BJ (cell line): ENCODE data around the gene ANKRD1. TPM values are rescaled to one million over a fixed set of nuclear protein-coding genes. Genes with fewer than 3 reads are reported as not detected.

Experiments used
- CTCF ChIA-PET: fragments of 350-600 bp; formaldehyde crosslinking; extraction: SDS; loops from one replicate; lab custom pipeline; 2021; ENCODE audit warnings: antibody characterized with exemption, inconsistent platforms; lab: Yijun Ruan, JAX
- POLR2A ChIA-PET: fragments of 300-600 bp; sonication (Branson Sonifier 250); formaldehyde crosslinking; extraction: SDS; loops from one replicate; lab custom pipeline; 2021; ENCODE audit warnings: antibody characterized with exemption; lab: Charles Lee
- DNase-seq: peaks from one replicate; pipeline ENCODE4 v3.0.0-alpha.2; 2011; ENCODE audit warnings: low read depth
- H3K27me3 ChIP-seq: 2 replicates; pipeline ENCODE4 v1.6.0; 2011; ENCODE audit warnings: low read length; ENCODE audit not compliant: control insufficient read depth, insufficient read depth
- H3K36me3 ChIP-seq: 2 replicates; pipeline ENCODE4 v1.5.1; 2011; ENCODE audit warnings: low read length; ENCODE audit not compliant: control insufficient read depth, insufficient read depth
- H3K4me3 ChIP-seq: 2 replicates; pipeline ENCODE4 v1.5.1; 2011; ENCODE audit warnings: low read depth, mild to moderate bottlenecking, control low read depth, low read length
- polyA plus RNA-seq: library from polyadenylated mRNA; depleted of rRNA; stranded (reverse); fragments of >200 nt; gene quantifications from 2 replicates; pipeline ENCODE4 v1.2.3, GENCODE V29; 2011
- TF ChIP-seq, protein P1 (sequence below): IDR thresholded peaks from 2 replicates; pipeline ENCODE4 v1.5.1; 2011; ENCODE audit warnings: low read depth, mild to moderate bottlenecking, control low read depth, inconsistent platforms, low read length, moderate library complexity; ENCODE audit not compliant: insufficient read depth

Gene ANKRD1
- polyA plus RNA-seq, 1 experiment: 2.2 TPM

GRCh38 chr10:90893190-90893589, 27.7 kb downstream of the ANKRD1 start:
- no peak for DNase-seq
- H3K27me3 ChIP-seq: no peaks in the 10 kb centered on the region
- TF ChIP-seq, protein P1, sequence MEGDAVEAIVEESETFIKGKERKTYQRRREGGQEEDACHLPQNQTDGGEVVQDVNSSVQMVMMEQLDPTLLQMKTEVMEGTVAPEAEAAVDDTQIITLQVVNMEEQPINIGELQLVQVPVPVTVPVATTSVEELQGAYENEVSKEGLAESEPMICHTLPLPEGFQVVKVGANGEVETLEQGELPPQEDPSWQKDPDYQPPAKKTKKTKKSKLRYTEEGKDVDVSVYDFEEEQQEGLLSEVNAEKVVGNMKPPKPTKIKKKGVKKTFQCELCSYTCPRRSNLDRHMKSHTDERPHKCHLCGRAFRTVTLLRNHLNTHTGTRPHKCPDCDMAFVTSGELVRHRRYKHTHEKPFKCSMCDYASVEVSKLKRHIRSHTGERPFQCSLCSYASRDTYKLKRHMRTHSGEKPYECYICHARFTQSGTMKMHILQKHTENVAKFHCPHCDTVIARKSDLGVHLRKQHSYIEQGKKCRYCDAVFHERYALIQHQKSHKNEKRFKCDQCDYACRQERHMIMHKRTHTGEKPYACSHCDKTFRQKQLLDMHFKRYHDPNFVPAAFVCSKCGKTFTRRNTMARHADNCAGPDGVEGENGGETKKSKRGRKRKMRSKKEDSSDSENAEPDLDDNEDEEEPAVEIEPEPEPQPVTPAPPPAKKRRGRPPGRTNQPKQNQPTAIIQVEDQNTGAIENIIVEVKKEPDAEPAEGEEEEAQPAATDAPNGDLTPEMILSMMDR: no peak
- no peak overlapping the region for H3K4me3 ChIP-seq
- ChIA-PET POLR2A (no interaction called here), CTCF (interaction anchor here (2.1 kb wide), 1 partner anchor 17 kb away, joined by 5 read pairs; no protein-coding TSS in a partner anchor)
- 0 out of 2 replicates have a peak, but pooled peaks cover 2% of the 10 kb centered on the region for H3K36me3 ChIP-seq

GRCh38 chr10:90890347-90890746, 30.5 kb downstream of the ANKRD1 start:
- TF ChIP-seq, protein P1: no peak
- ChIA-PET CTCF (interaction anchor here (1.4 to 2.8 kb wide), 2 partner anchors 19 to 21 kb away, joined by 4 to 13 read pairs; no protein-coding TSS in a partner anchor), POLR2A (no interaction called here)
- Histone ChIP-seq H3K27me3 (no peaks in the 10 kb centered on the region), H3K36me3 (0 out of 2 replicates have a peak, but pooled peaks cover 3% of the 10 kb centered on the region), H3K4me3 (no peak overlapping the region)
- no peak for DNase-seq

GRCh38 chr10:90889636-90890035, 31.3 kb downstream of the ANKRD1 start:
- Histone ChIP-seq H3K36me3 (0 out of 2 replicates have a peak, but pooled peaks cover 3% of the 10 kb centered on the region), H3K4me3 (no peak overlapping the region), H3K27me3 (no peaks in the 10 kb centered on the region)
- TF ChIP-seq, protein P1: no peak
- DNase-seq: no peak
- POLR2A ChIA-PET: no interaction called here
- CTCF ChIA-PET: interaction anchor here (1.4 to 2.8 kb wide), 3 partner anchors 10 to 22 kb away, joined by 4 to 15 read pairs (median 13); no protein-coding TSS in a partner anchor

- H3K36me3 ChIP-seq: 0 out of 2 replicates have a peak, but pooled peaks cover 3% of the 10 kb centered on the region
- no peak for DNase-seq
- ChIA-PET POLR2A (no interaction called here), CTCF (interaction anchor here (1.2 to 2.8 kb wide), 4 partner anchors 9 to 364 kb away, joined by 4 to 15 read pairs (median 8); no protein-coding TSS in a partner anchor)
- no peaks in the 10 kb centered on the region for H3K27me3 ChIP-seq
- TF ChIP-seq, protein P1: no peak
- no peak overlapping the region for H3K4me3 ChIP-seq
These were observed 32.5 kb downstream of the ANKRD1 start for GRCh38 chr10:90888387-90888786.

DNA sequence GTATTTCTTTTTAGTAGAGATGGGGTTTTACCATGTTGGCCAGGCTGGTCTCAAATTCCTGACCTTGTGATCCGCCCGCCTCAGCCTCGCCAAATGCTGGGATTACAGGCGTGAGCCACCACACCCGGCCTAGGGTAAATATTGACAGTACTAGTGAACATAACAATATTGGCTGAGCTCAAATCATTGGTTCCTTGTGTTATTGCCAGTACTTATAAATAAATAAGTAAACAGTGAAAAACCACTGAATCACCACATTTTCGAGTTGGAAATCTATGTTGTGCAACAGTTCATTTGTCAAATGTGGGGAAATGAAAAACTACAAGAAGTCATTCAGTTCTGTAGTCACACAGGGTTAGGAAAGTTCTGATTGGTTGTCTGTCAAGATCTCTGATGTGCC, 33.3 kb downstream of the ANKRD1 start:
- DNase-seq: no peak
- Histone ChIP-seq H3K27me3 (no peaks in the 10 kb centered on the region), H3K36me3 (0 out of 2 replicates have a peak, but pooled peaks cover 3% of the 10 kb centered on the region), H3K4me3 (no peak overlapping the region)
- TF ChIP-seq, protein P1: no peak
- ChIA-PET POLR2A (no interaction called here), CTCF (interaction anchor here (1.3 to 2.8 kb wide), 3 partner anchors 8 to 24 kb away, joined by 4 to 15 read pairs (median 13); no protein-coding TSS in a partner anchor)
